GM12878 (cell line): Measurements from ENCODE around the gene EML3.
"Not testable (repeated sequence)": the region's sequence is repeated elsewhere in the genome, so short reads cannot be mapped to it uniquely, and the experiment has no call there.

Experiments used
- CBX3 ChIP-seq: fragments of 200-600 bp; sonication (generic); IDR thresholded peaks from 2 replicates; pipeline ENCODE4 v1.6.1; 2016; ENCODE audit warnings: low read depth, borderline replicate concordance
- FOXM1 ChIP-seq: IDR thresholded peaks from 2 replicates; pipeline ENCODE4 v1.6.1; 2012; ENCODE audit warnings: low read depth, mild to moderate bottlenecking, inconsistent platforms, low read length, moderate library complexity
- TF ChIP-seq, protein P1 (sequence below), 3 experiments: IDR thresholded peaks in 2 of 3; conservative IDR thresholded peaks in 1 of 3; 2 replicates each; pipeline ENCODE4 v1.5.1; 2011; ENCODE audit warnings: low read depth in 3 of 3, low read length in 3 of 3, mild to moderate bottlenecking in 3 of 3, control low read depth in 2 of 3, moderate library complexity in 2 of 3, inconsistent platforms in 1 of 3, mixed read lengths in 1 of 3; ENCODE audit not compliant: control insufficient read depth in 2 of 3, insufficient read depth in 1 of 3; ENCODE audit errors: extremely low read depth in 1 of 3

DNA sequence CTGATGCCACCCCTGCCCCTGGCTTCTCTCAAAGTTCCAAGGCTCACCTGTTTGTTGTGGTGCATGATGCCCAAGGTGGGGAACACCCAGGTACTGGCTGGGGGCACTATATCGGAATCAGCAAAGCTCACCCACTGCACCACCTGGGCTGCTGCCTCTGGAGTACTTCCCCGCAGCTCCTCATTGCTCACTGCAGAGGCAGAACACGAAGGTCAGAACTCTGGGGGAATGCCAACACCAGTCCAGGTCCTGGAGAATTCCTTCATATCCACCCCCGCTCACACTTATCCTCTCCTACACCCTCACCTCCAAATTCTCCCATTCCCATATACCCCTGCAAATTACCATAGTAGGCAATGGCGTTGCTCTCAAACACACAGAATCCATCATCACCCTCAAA is 41.1 kb downstream of the EML3 start:
- not testable (repeated sequence) for TF ChIP-seq CBX3, FOXM1
- TF ChIP-seq, protein P1, sequence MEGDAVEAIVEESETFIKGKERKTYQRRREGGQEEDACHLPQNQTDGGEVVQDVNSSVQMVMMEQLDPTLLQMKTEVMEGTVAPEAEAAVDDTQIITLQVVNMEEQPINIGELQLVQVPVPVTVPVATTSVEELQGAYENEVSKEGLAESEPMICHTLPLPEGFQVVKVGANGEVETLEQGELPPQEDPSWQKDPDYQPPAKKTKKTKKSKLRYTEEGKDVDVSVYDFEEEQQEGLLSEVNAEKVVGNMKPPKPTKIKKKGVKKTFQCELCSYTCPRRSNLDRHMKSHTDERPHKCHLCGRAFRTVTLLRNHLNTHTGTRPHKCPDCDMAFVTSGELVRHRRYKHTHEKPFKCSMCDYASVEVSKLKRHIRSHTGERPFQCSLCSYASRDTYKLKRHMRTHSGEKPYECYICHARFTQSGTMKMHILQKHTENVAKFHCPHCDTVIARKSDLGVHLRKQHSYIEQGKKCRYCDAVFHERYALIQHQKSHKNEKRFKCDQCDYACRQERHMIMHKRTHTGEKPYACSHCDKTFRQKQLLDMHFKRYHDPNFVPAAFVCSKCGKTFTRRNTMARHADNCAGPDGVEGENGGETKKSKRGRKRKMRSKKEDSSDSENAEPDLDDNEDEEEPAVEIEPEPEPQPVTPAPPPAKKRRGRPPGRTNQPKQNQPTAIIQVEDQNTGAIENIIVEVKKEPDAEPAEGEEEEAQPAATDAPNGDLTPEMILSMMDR (IDR thresholded peaks at IDR 0.05 in 2 of 3, conservative IDR thresholded peaks at IDR 0.05 in 1 of 3; ENCODE audit: control insufficient read depth in 2 of 3, extremely low read depth in 1 of 3, insufficient read depth in 1 of 3, low read depth in 3 of 3, low read length in 3 of 3), result not testable (repeated sequence)
